ENCODE results near the gene ABCA2.

GRCh38 chr9:136973618-136974617 lies 54.1 kb downstream of the ABCA2 start:
- TF ChIP-seq, protein P1, sequence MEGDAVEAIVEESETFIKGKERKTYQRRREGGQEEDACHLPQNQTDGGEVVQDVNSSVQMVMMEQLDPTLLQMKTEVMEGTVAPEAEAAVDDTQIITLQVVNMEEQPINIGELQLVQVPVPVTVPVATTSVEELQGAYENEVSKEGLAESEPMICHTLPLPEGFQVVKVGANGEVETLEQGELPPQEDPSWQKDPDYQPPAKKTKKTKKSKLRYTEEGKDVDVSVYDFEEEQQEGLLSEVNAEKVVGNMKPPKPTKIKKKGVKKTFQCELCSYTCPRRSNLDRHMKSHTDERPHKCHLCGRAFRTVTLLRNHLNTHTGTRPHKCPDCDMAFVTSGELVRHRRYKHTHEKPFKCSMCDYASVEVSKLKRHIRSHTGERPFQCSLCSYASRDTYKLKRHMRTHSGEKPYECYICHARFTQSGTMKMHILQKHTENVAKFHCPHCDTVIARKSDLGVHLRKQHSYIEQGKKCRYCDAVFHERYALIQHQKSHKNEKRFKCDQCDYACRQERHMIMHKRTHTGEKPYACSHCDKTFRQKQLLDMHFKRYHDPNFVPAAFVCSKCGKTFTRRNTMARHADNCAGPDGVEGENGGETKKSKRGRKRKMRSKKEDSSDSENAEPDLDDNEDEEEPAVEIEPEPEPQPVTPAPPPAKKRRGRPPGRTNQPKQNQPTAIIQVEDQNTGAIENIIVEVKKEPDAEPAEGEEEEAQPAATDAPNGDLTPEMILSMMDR (conservative IDR thresholded peaks at IDR 0.05) = no peak
- no peak for TF ChIP-seq ZFX (IDR thresholded peaks at IDR 0.05)

Measured in C4-2B (cell line).